ENCODE results near the gene TBC1D13. TPM values are rescaled to one million over a fixed set of nuclear protein-coding genes. Genes with fewer than 3 reads are reported as not detected.

The TBC1D13 gene
- polyA plus RNA-seq, 1 donor from 2014 or later, result 30.7 TPM

Other genes starting within 250 kb of the TBC1D13 start
- gene SPTAN1, start 234.7 kb upstream of the TBC1D13 start, polyA plus RNA-seq, result 88.0 TPM
- gene DYNC2I2, start 130.4 kb upstream of the TBC1D13 start, polyA plus RNA-seq, result 57.3 TPM
- 257 TPM for gene SET, start 98.0 kb upstream of the TBC1D13 start, polyA plus RNA-seq
- 0.11 TPM for gene PKN3, start 84.8 kb upstream of the TBC1D13 start, polyA plus RNA-seq
- gene ZDHHC12, start 63.1 kb upstream of the TBC1D13 start, polyA plus RNA-seq, result 55.3 TPM
- 33.7 TPM for gene ZER1, start 15.3 kb upstream of the TBC1D13 start, polyA plus RNA-seq
- gene ENDOG, start 31.2 kb downstream of the TBC1D13 start, polyA plus RNA-seq, result 15.3 TPM
- 65.2 TPM for gene SPOUT1, start 42.5 kb downstream of the TBC1D13 start, polyA plus RNA-seq
- 11.4 TPM for gene KYAT1, start 94.7 kb downstream of the TBC1D13 start, polyA plus RNA-seq
- 26.2 TPM for gene LRRC8A, start 94.9 kb downstream of the TBC1D13 start, polyA plus RNA-seq
- gene PHYHD1, start 133.7 kb downstream of the TBC1D13 start, polyA plus RNA-seq, result 1.0 TPM
- gene DOLK, start 160.3 kb downstream of the TBC1D13 start, polyA plus RNA-seq, result 8.5 TPM
- 21.9 TPM for gene NUP188, start 160.4 kb downstream of the TBC1D13 start, polyA plus RNA-seq
- gene SH3GLB2, start 241.1 kb downstream of the TBC1D13 start, polyA plus RNA-seq, result 27.7 TPM
- 11.4 TPM for gene MIGA2, start 249.4 kb downstream of the TBC1D13 start, polyA plus RNA-seq

All from IgD-negative memory B cell (primary cell).